Fibroblast of skin of abdomen (primary cell): ENCODE results near the gene GMPR2.

Experiments used
- DNase-seq: peaks from one replicate; pipeline ENCODE4 v3.0.0-alpha.2; 2013

The GMPR2 gene

GRCh38 chr14:24252289-24253124 lies 19.8 kb downstream of the GMPR2 start:
- no peak for DNase-seq

- no peak for DNase-seq
Observed at GRCh38 chr14:24253936-24254335, 21.2 kb downstream of the GMPR2 start.

- DNase-seq = no peak
Observed at GRCh38 chr14:24254630-24255392, 22.1 kb downstream of the GMPR2 start.

DNA sequence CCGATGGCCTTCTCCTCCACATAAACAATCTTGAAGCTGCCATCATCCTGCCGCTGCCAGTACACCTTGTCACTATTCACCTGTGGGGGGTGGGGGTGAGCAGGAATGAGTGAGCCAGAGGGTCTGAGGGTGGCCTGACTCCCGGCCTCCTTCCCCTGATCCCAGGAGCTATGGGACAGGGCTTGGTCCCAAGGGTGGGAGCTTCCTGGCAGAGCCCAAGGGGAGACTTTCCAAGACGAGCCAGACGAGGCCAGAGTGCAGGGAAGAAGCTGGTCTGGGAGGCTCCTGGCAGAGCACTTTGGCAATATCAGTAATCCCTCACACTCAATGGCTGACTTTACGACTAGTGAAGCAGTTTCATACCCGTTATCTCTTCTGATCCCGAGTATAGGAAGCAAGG lies 22.7 kb downstream of the GMPR2 start:
- DNase-seq = no peak

GRCh38 chr14:24255931-24256711 lies 23.4 kb downstream of the GMPR2 start:
- no peak for DNase-seq

- DNase-seq = no peak
Observed at GRCh38 chr14:24256960-24257359, 24.2 kb downstream of the GMPR2 start.

DNA sequence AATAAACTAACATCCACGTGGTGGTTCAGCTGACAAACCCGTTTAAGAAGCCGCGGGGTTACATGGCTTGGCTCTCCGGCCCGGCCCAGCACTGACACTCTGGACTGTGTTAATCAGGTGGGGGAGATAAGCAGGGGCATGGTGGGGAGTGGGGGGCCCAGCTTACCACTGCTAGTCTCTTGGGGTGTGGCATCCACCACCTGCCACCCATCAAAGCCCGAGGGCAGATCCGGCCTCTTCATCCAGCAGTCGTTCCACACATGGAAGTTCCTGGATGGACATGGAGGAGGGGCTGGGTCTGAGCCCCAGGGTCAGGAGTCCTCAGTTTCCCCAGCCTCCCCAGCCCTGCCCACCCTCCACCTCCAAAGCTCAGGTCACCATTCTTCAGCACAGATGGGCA lies 25.4 kb downstream of the GMPR2 start:
- DNase-seq = no peak

GRCh38 chr14:24258548-24259265 lies 26.0 kb downstream of the GMPR2 start:
- no peak for DNase-seq

DNA sequence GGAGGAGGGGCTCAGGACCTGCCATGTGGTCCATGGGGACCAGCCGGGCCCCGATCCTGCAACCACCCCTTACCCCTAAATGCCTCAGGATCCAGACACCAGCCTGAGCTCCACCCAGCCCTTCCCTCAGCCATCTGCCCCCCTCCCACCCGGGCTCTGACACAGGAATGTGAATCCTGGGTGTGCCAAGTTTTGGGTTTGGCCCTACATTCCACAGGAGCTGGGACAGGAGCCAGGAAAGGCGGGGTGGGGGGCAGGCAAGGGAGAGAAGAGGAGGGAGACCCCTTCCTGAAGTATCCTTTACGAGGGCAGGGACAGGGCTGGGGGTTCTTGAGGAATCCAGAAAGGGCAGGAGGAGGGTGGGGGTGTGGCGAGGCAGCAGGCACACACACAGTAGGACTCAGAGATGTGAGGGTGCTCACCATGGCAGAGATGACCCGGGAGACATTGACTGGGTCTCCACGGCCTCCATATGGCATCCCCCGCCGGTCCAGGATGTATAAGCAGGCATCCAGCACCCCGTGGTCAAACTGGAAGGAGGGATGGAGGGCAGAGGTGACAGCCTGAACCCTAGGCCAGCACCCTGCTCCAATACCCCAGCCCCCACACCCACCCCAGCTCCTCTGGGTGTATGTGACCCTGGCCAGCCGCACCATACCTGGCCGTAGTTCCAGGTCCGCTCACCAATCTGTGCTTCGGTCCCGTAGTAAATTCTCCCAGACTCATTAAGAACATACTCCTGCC lies 26.7 kb downstream of the GMPR2 start:
- DNase-seq = peak; percentile 78

GRCh38 chr14:24260026-24260779 lies 27.5 kb downstream of the GMPR2 start:
- DNase-seq = no peak

DNA sequence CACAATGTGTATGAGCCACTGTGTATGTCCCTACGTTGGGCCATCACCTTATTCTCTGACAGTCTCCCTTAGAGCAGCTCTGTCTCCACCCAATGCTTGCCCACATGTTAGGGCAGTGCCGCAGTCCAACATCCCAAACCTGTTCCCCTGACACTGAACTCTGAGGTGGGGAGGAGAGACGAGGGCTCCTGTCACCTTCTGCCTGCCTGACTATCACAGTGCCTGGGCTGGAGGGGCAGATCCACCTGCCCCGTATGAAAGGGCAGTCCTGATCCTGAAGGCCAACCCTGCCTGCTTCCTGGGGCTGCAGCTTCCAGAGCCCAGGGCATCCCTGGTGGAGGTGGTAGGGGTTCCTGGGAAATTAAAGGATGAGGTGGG lies 28.0 kb downstream of the GMPR2 start:
- DNase-seq = no peak

- DNase-seq = no peak
Observed at GRCh38 chr14:24261256-24261968, 28.7 kb downstream of the GMPR2 start.

- DNase-seq = no peak
Observed at GRCh38 chr14:24261969-24262327, 29.2 kb downstream of the GMPR2 start.

GRCh38 chr14:24262821-24263733 lies 30.3 kb downstream of the GMPR2 start, which contains the start of gene TGM1:
Gene TGM1, minus strand, starts transcription at chr14:24263177. Its CDS starts 825 bp downstream, at chr14:24262352.
- no peak for DNase-seq

DNA sequence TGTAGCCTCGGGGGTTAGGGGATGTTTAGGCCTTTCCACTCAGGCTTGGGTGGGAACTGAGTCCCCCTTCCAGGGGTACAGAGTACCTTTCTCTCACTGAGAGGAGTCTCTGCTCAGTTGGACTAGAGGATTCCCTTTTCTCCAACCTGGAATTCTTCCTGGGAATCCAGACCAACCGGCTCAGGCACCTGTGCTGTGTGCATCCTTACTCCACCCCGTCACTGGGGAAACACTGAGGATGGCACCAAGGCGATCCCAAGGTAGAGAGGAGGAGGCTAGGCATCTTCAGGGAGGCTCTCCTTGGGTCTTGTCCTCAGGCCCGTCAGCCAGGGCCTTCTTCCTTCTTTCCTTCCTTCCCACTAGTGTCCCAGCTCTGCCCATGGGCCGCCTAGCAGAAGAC lies 31.1 kb downstream of the GMPR2 start:
- no peak for DNase-seq

DNA sequence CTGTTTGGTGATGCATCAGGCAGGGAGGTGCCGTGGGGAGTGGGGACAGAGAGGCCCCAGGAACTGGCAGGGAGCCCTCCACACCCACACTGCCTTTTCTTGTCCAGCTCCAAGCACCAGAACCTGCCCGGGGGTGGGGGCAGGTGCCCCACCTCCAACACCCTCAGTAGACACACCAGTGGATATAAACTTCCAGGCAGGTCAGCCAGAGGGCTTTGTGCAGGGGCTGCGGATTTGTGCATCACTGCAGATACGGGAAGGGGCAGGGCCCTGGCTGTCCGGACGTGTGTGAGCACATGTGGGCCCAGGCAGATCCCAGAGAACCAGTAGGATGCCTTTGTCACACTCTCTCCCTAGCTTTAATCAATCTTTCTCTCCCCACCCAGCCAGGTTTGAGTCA lies 31.6 kb downstream of the GMPR2 start:
- DNase-seq = no peak

DNA sequence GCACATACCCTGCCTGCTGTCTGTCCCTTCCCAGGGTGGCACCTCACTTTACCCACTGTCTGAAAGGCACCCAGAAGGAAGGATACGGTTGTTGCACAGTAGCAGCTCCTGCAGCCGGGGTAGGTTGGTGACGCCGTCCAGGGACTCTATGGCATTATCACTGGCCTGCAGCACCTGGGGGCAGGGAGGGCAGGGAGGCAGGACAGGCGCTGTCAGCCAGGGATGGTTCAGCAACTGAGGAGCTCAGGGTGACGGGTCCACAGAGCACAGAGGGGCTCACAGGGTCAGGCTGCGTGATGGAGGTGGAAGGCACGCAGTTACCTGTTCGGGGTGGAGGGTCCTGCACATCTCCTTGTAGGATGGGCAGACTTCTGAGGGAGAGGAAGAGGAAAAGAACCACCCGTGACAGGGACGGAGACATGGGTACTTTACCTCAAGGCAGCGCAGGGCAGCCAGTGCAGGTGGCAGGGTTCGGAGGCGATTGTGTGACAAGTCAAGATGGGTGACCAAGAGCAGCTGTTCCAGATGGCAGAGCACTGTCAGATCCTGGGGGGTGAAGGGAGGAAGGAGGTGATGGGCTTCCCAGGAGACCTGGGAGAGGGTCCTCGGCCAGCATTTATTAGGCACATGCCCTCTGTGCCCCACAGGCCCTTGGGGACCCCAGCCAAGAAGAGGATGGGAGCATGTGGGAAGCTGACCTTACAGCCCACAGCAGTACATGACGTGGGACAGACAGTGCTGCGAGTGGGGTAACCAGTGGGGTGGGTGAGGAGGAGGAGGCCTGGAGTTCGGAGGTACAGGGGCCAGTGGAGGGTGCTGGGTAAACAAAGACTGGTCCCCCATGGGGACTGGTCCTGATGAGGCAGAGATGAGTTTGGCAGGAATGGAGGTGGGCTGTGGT lies 33.9 kb downstream of the GMPR2 start:
- no peak for DNase-seq

- DNase-seq = no peak
Observed at GRCh38 chr14:24267516-24267915, 34.8 kb downstream of the GMPR2 start.
